ENCODE measurements around the gene TRIM6. TPM values are rescaled to one million over a fixed set of nuclear protein-coding genes. Genes with fewer than 3 reads are reported as not detected.
"Not testable (repeated sequence)": the region's sequence is repeated elsewhere in the genome, so short reads cannot be mapped to it uniquely, and the experiment has no call there.

Gene TRIM6
- total RNA-seq, 2 experiments from 2014 or later: 1.5 to 2.7 TPM

DNA sequence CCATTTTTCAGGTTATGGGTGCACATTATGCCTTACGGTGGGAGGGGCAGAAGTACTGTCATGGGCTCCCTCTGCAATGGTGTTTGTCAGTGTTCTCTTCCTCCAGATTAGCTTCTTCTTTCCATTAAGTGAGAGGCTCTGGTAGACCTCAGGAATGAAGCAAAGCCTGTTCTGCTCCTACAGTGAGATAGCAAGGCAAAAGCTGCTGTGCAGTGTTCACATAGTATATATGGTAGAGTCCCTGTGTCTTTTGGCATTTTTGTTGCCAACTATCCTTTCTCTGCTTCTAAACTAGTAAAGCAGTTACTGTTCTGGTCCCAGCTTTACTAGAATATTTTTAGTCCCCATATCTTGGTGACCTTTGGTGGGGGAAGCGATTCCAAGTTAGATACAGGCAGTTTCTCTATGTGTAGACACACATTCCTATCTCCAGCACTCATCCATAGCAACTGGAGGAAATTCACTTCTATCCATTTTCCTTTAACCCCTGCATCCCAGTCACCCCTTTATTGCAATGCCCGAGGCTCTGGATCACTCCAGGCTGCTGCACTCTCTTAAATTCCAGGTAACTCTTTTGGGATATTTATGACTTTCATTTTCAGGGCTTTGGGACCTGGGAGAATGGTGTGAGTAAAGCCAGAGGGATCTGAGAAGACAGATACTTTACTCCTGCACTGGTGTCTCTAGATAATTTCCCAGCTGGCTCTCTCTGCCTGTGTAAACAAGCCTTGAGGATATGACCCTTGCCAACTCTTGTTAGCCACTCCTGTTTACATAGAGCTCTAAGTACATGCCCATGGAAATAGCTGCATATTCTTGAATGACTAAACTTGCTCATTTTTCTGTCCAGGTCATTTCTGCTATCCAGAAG lies 24.4 kb downstream of the TRIM6 start:
- Mint-ChIP-seq H3K27ac (no peak overlapping the region), H3K36me3 (peaks cover 20% of the 10 kb centered on the region), H3K9me3 (no peaks in the 10 kb centered on the region), H3K27me3 (no peaks in the 10 kb centered on the region), H3K4me1 (peaks cover 12% of the 10 kb centered on the region), H3K4me3 (no peak overlapping the region)
- ATAC-seq (ENCODE audit: low read depth): no peak
- POLR2A ChIA-PET: interaction anchor here (0.5 kb wide), 1 partner anchor 67 kb away, joined by 4 read pairs; no protein-coding TSS in a partner anchor
- DNase-seq: no peak

GRCh38 chr11:5621580-5621979 lies 25.1 kb downstream of the TRIM6 start:
- DNase-seq (no peak), ATAC-seq (ENCODE audit: low read depth) (no peak)
- H3K36me3 Mint-ChIP-seq: peaks cover 20% of the 10 kb centered on the region
- H3K27me3 Mint-ChIP-seq: no peaks in the 10 kb centered on the region
- no peak overlapping the region for H3K27ac Mint-ChIP-seq
- POLR2A ChIA-PET: interaction anchor here (1.1 kb wide), 1 partner anchor 21 kb away, joined by 4 read pairs; no protein-coding TSS in a partner anchor
- peaks cover 19% of the 10 kb centered on the region for H3K4me1 Mint-ChIP-seq
- no peak overlapping the region for H3K4me3 Mint-ChIP-seq
- H3K9me3 Mint-ChIP-seq: no peaks in the 10 kb centered on the region

DNA sequence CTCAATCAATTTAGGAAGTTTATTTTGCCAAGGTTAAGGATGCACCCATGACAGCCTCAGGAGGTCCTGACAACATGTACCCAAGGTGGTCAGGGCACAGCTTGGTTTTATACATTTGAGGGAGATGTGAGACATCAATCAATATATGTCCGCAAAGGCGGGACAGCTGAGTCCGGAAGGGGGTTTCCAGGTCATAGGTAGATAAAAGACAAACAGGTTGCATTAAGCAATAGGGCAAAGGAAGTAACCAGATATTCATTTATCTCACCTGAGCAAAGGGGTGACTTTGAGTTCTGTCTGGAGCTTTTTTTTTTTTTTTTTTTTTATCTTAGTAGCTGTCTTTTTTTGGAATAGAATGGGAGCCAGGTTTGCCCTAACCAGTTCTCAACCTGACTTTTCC lies 26.4 kb downstream of the TRIM6 start:
- peaks cover 30% of the 10 kb centered on the region for H3K4me1 Mint-ChIP-seq
- no peaks in the 10 kb centered on the region for H3K9me3 Mint-ChIP-seq
- POLR2A ChIA-PET: interaction anchor here (1.9 to 6.1 kb wide), 2 partner anchors 62 to 67 kb away, joined by 6 to 72 read pairs; partner anchors contain the start of genes TRIM22 and TRIM5

DNA sequence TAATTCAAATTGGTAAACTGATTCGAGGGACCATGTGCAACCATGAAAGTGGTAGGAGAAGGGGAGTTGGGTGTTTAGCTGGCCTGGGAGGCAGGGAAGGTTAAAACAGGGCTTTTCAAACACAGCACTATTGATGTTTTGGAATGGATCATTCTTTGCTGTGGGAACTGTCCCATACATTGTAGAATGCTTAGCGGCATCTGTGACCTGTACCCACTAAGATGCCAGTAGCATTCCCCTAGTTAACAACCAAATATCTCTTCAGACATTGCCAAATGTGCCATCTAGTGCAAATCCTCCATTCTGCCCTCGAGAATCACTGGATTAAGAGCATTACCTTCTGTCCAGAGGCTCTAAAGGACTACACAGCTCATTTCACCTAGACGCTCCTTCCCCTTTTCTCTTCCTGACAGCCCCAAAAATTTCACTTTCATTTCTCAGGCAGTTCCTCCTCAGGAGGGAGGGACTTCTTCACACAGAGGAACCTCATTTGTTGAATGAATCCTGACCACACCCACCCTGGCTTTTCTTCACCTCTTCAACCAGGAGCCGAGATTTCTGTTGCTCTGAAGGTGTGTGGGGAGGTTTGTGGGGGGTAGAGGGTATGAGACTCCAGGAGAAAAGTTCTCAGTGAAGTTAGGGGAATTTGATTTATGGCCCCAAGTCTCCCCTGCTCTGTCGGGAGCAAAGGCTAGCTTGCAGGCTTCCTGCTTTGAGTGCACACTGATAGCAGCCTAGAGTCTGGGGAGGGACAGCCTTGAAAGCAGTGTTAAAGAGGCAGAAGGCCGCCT lies 28.2 kb downstream of the TRIM6 start, which contains the start of gene TRIM34:
Gene TRIM34, plus strand, starts transcription at position 513 of the 791 bp plus-strand sequence. CDS start 7,331 bp downstream, outside the sequence.
- H3K27me3 Mint-ChIP-seq: no peaks in the 10 kb centered on the region
- peaks cover 5% of the 10 kb centered on the region for H3K9me3 Mint-ChIP-seq
- ATAC-seq (ENCODE audit: low read depth) (peak; percentile 98), DNase-seq (peak; percentile 55)
- H3K36me3 Mint-ChIP-seq: peaks cover 31% of the 10 kb centered on the region
- peak within 1 kb of the TSS; percentile 97 for H3K27ac Mint-ChIP-seq
- H3K4me1 Mint-ChIP-seq: peaks cover 36% of the 10 kb centered on the region
- POLR2A ChIA-PET: interaction anchor here (1.3 to 6.1 kb wide), 5 partner anchors 10 to 72 kb away, joined by 4 to 72 read pairs (median 6); partner anchors contain the start of genes TRIM22 and TRIM5
- H3K4me3 Mint-ChIP-seq: peak within 1 kb of the TSS; percentile 93

More for the DNA sequence above, 26.4 kb downstream of the TRIM6 start:
- H3K4me3 Mint-ChIP-seq: no peak overlapping the region
- ATAC-seq (ENCODE audit: low read depth) (no peak), DNase-seq (no peak)
- H3K27ac Mint-ChIP-seq: peak overlapping the region; percentile 49
- peaks cover 24% of the 10 kb centered on the region for H3K36me3 Mint-ChIP-seq
- H3K27me3 Mint-ChIP-seq: no peaks in the 10 kb centered on the region

DNA sequence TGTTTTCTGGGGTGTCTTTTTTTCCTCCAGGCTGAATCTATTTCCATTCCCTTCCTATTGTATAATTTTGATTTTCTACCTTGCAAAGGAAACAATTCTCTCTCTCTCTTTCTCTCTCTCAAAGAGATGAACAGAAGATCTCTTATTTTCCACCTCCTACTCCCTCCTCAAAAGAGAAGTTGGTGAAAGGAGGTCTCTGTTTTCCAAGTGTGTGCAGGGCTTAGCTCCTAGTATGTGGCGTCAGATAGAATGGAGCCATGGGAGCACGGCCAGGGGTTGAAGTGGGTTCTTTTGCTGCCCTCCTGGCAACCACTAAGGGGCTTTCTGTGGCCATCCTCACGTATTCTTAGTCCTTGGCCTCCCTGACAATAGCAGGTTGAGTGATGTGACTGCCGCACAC lies 28.8 kb downstream of the TRIM6 start:
- no peak for ATAC-seq (ENCODE audit: low read depth)
- Mint-ChIP-seq H3K9me3 (peaks cover 5% of the 10 kb centered on the region), H3K4me3 (peak overlapping the region; percentile 93), H3K27me3 (no peaks in the 10 kb centered on the region), H3K4me1 (peaks cover 37% of the 10 kb centered on the region), H3K36me3 (peaks cover 32% of the 10 kb centered on the region), H3K27ac (peak overlapping the region; percentile 97)
- POLR2A ChIA-PET: interaction anchor here (1.3 to 6.1 kb wide), 5 partner anchors 11 to 71 kb away, joined by 4 to 72 read pairs (median 6); partner anchors contain the start of genes TRIM22 and TRIM5
- no peak for DNase-seq

GRCh38 chr11:5626196-5626595 lies 29.8 kb downstream of the TRIM6 start:
- ATAC-seq (ENCODE audit: low read depth): no peak
- Mint-ChIP-seq H3K9me3 (peaks cover 5% of the 10 kb centered on the region), H3K4me1 (peaks cover 35% of the 10 kb centered on the region), H3K27ac (peak overlapping the region; percentile 97), H3K36me3 (peaks cover 26% of the 10 kb centered on the region), H3K27me3 (no peaks in the 10 kb centered on the region), H3K4me3 (peak overlapping the region; percentile 93)
- no peak for DNase-seq
- POLR2A ChIA-PET: interaction anchor here (5.0 to 6.1 kb wide), 2 partner anchors 58 to 64 kb away, joined by 36 to 72 read pairs; partner anchors contain the start of genes TRIM22 and TRIM5

GRCh38 chr11:5631417-5631816 lies 35.0 kb downstream of the TRIM6 start:
- POLR2A ChIA-PET: no interaction called here
- H3K9me3 Mint-ChIP-seq: peaks cover 5% of the 10 kb centered on the region
- H3K27me3 Mint-ChIP-seq: no peaks in the 10 kb centered on the region
- peaks cover 26% of the 10 kb centered on the region for H3K4me1 Mint-ChIP-seq
- ATAC-seq (ENCODE audit: low read depth): no peak
- peaks cover 41% of the 10 kb centered on the region for H3K36me3 Mint-ChIP-seq
- no peak overlapping the region for H3K4me3 Mint-ChIP-seq
- no peak overlapping the region for H3K27ac Mint-ChIP-seq
- no peak for DNase-seq

GRCh38 chr11:5631969-5632635 lies 35.7 kb downstream of the TRIM6 start:
- POLR2A ChIA-PET: no interaction called here
- H3K27ac Mint-ChIP-seq: no peak overlapping the region

DNA sequence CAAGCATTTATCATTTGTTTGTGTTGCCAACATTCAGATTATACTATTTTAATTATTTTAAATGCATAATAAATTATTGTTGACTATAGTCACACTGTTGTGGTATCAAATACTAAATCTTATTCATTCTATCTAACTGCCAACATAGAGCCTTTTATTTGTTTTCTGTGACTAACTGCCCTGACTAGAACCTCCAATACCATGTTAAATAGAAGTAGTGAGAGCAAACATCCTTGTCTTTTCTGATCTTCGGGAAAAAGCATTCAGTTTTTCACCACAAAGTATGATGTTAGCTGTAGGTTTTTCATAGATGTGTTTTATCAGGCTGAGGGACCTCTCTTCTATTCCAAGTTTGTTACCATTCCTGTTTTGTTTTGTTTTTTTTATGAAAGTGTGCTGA lies 43.5 kb downstream of the TRIM6 start:
- ATAC-seq (ENCODE audit: low read depth): no peak

More at GRCh38 chr11:5631969-5632635, 35.7 kb downstream of the TRIM6 start:
- DNase-seq (no peak), ATAC-seq (ENCODE audit: low read depth) (no peak)
- Mint-ChIP-seq H3K27me3 (no peaks in the 10 kb centered on the region), H3K9me3 (peaks cover 5% of the 10 kb centered on the region), H3K36me3 (peaks cover 41% of the 10 kb centered on the region), H3K4me3 (no peak overlapping the region), H3K4me1 (peaks cover 21% of the 10 kb centered on the region)

DNA sequence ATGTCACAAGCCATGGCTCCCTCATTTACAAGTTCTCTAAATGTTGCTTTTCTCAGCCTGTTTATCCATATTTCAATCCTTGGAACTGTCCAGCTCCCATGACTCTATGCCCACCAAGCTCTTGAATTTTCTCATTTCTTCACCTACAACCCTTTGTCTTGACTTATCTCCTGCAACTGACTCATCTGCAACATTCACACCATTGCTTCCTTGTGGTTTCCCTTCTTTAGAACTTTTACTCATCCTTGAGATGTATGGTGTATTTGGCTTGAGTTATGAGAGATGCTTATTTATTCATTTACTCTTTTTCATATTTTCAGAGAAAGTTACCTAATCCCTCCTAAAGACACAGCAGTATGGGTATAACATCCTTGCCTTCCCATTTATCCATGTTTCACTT lies 47.1 kb downstream of the TRIM6 start:
- POLR2A ChIA-PET: no interaction called here
- H3K27me3 Mint-ChIP-seq: no peaks in the 10 kb centered on the region
- no peaks in the 10 kb centered on the region for H3K9me3 Mint-ChIP-seq
- DNase-seq (no peak), ATAC-seq (ENCODE audit: low read depth) (no peak)
- H3K4me3 Mint-ChIP-seq: no peak overlapping the region
- H3K36me3 Mint-ChIP-seq: peaks cover 44% of the 10 kb centered on the region
- H3K4me1 Mint-ChIP-seq: peaks cover 9% of the 10 kb centered on the region
- no peak overlapping the region for H3K27ac Mint-ChIP-seq

More for the DNA sequence above, 43.5 kb downstream of the TRIM6 start:
- no peaks in the 10 kb centered on the region for H3K27me3 Mint-ChIP-seq
- no peak overlapping the region for H3K4me3 Mint-ChIP-seq
- DNase-seq: no peak
- peaks cover 9% of the 10 kb centered on the region for H3K4me1 Mint-ChIP-seq
- H3K27ac Mint-ChIP-seq: no peak overlapping the region
- H3K9me3 Mint-ChIP-seq: no peaks in the 10 kb centered on the region
- POLR2A ChIA-PET: no interaction called here
- peaks cover 65% of the 10 kb centered on the region for H3K36me3 Mint-ChIP-seq

DNA sequence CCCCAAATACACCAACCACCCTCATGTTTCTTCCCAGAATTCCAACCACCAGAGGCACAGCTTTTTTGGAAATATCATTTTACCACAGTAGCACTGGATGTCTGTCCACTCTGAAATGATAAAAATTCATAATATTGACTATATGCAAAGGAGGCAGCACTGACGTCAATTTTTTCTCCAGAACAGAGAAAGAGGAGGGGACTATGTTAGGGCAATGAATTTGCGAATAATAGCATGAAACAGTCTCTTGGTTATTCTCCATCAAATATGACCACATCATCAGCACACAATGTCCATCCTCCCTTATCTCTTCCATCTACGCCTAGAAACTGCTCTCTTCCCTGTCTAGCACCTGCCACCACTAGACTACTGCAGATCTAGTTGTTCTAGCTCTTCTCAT lies 49.7 kb downstream of the TRIM6 start:
- Mint-ChIP-seq H3K27me3 (no peaks in the 10 kb centered on the region), H3K9me3 (no peaks in the 10 kb centered on the region), H3K36me3 (peaks cover 28% of the 10 kb centered on the region), H3K4me3 (no peak overlapping the region), H3K27ac (no peak overlapping the region), H3K4me1 (peaks cover 9% of the 10 kb centered on the region)
- POLR2A ChIA-PET: no interaction called here
- DNase-seq (no peak), ATAC-seq (ENCODE audit: low read depth) (no peak)

DNA sequence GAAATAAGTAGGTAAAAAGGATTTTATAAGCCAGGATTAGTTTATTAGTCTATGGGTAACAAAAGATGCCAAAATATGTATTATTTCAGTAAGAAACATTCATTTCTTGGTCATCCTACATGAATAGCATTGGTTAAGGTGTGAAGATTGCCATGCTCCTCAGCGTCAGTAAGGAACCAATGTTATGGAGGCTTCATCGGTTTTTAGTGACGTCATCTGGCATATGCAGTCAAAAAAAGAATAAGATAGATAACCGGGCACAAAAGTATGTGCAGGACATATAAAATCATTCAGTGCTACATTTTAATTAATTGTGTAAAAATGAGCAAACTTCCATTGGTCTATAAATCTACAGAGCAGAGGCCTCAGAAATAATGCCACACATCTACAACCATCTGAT lies 59.0 kb downstream of the TRIM6 start:
- no peak for ATAC-seq (ENCODE audit: low read depth)
- DNase-seq: no peak
- H3K27me3 Mint-ChIP-seq: no peaks in the 10 kb centered on the region
- H3K27ac Mint-ChIP-seq: no peak overlapping the region
- H3K36me3 Mint-ChIP-seq: peaks cover 10% of the 10 kb centered on the region
- POLR2A ChIA-PET: no interaction called here
- no peak overlapping the region for H3K4me3 Mint-ChIP-seq
- peaks cover 5% of the 10 kb centered on the region for H3K4me1 Mint-ChIP-seq
- peaks cover 5% of the 10 kb centered on the region for H3K9me3 Mint-ChIP-seq

- H3K9me3 Mint-ChIP-seq; H3K27me3 Mint-ChIP-seq; ATAC-seq (ENCODE audit: low read depth); DNase-seq; POLR2A ChIA-PET; H3K27ac Mint-ChIP-seq; H3K4me3 Mint-ChIP-seq; H3K4me1 Mint-ChIP-seq: not testable (repeated sequence)
- peaks cover 16% of the 10 kb centered on the region for H3K36me3 Mint-ChIP-seq
These were observed 60.5 kb downstream of the TRIM6 start for GRCh38 chr11:5656956-5657355.

All from activated naive CD8-positive, alpha-beta T cell treated with anti-CD3 and anti-CD28 coated beads, Interleukin-2, amount 10 ng/mL, durations not matched to agents 7 days and 5 days (primary cell).